K562 (cell line): ENCODE data around the gene ZNF324B. TPM values are rescaled to one million over a fixed set of nuclear protein-coding genes. Genes with fewer than 3 reads are reported as not detected.

Experiments
- ARNT ChIP-seq, 2 experiments: fragments of 450-650 bp; IDR thresholded peaks; 2 replicates each; pipeline ENCODE4 v1.6.1; 2016; ENCODE audit warnings: mild to moderate bottlenecking in 1 of 2
- EWSR1 ChIP-seq: fragments of 450-650 bp; IDR thresholded peaks from 2 replicates; pipeline ENCODE4 v1.6.1; 2018; ENCODE audit warnings: borderline replicate concordance, mild to moderate bottlenecking, low read depth, moderate library complexity; ENCODE audit not compliant: partially characterized antibody
- LARP7 ChIP-seq: fragments of 450-650 bp; IDR thresholded peaks from 2 replicates; pipeline ENCODE4 v1.6.1; 2016
- MEF2A ChIP-seq: IDR thresholded peaks from 2 replicates; pipeline ENCODE4 v1.6.1; 2011; ENCODE audit warnings: low read depth, mild to moderate bottlenecking, low read length, moderate library complexity; ENCODE audit not compliant: control insufficient read depth
- MTA3 ChIP-seq: fragments of 450-650 bp; formaldehyde crosslinking; IDR thresholded peaks from 2 replicates; pipeline ENCODE4 v1.6.1; 2017; ENCODE audit warnings: mild to moderate bottlenecking, borderline replicate concordance
- NCOR1 ChIP-seq: fragments of 450-650 bp; IDR thresholded peaks from 2 replicates; pipeline ENCODE4 v1.6.1; 2016; ENCODE audit warnings: mild to moderate bottlenecking, moderate library complexity
- NFIC ChIP-seq: fragments of 450-650 bp; IDR thresholded peaks from 2 replicates; pipeline ENCODE4 v1.6.1; 2017; ENCODE audit warnings: mild to moderate bottlenecking, inconsistent platforms
- POU5F1 ChIP-seq: fragments of 150-350 bp; IDR thresholded peaks from 2 replicates; pipeline ENCODE4 v1.6.1; 2014; ENCODE audit warnings: borderline replicate concordance, low read length, low read depth, mild to moderate bottlenecking; ENCODE audit not compliant: partially characterized antibody
- PTTG1 ChIP-seq: fragments of 450-650 bp; IDR thresholded peaks from 2 replicates; pipeline ENCODE4 v1.6.1; 2016; ENCODE audit warnings: low read depth, mild to moderate bottlenecking, missing genetic modification characterization, missing compliant biosample characterization
- RBBP5 ChIP-seq: fragments of 200-600 bp; sonication (generic); IDR thresholded peaks from 2 replicates; pipeline ENCODE4 v1.6.1; 2012; ENCODE audit warnings: borderline replicate concordance, mild to moderate bottlenecking, low read length, control low read depth, inconsistent platforms; ENCODE audit not compliant: insufficient read depth, poor library complexity, severe bottlenecking
- RBM39 ChIP-seq: fragments of 200-400 bp; formaldehyde crosslinking; optimal IDR thresholded peaks from 2 replicates; pipeline ENCODE3; 2018; ENCODE audit warnings: low read depth, low read length
- RCOR1 ChIP-seq, 2 experiments: IDR thresholded peaks; 2 replicates each; pipeline ENCODE4 v1.6.1; 2012; ENCODE audit warnings: low read depth in 2 of 2, low read length in 2 of 2, borderline replicate concordance in 1 of 2, improper control_type of control experiment in 1 of 2
- TCF3 ChIP-seq: sonication (generic); formaldehyde crosslinking; IDR thresholded peaks from 2 replicates; pipeline ENCODE4 v1.4.0; 2020; ENCODE audit warnings: mild to moderate bottlenecking, missing genetic modification reagents
- TOE1 ChIP-seq, 2 experiments: fragments of 450-650 bp in 1 of 2; sonication (generic) in 1 of 2; formaldehyde crosslinking in 1 of 2; IDR thresholded peaks; 2 replicates each; pipeline versions ENCODE4 v1.7.1 to v1.8.0; 2016 to 2022; ENCODE audit warnings: borderline replicate concordance in 2 of 2, mild to moderate bottlenecking in 2 of 2, antibody characterized with exemption in 1 of 2, inconsistent platforms in 1 of 2, low read depth in 1 of 2, missing genetic modification reagents in 1 of 2, moderate library complexity in 1 of 2
- ZBTB7A ChIP-seq: IDR thresholded peaks from 2 replicates; pipeline ENCODE4 v1.6.1; 2011; ENCODE audit warnings: low read depth, mild to moderate bottlenecking, low read length, moderate library complexity, borderline replicate concordance; ENCODE audit not compliant: control insufficient read depth
- ZKSCAN3 ChIP-seq: fragments of 250-450 bp; sonication (Bioruptor Pico); IDR thresholded peaks from 2 replicates; pipeline ENCODE4 v1.4.0; 2020
- ZNF197 ChIP-seq: fragments of 200-800 bp; sonication (Bioruptor generic); IDR thresholded peaks from 2 replicates; pipeline ENCODE4 v1.6.1; 2016; ENCODE audit warnings: low read depth, missing genetic modification characterization, missing compliant biosample characterization
- ZNF79 ChIP-seq: fragments of 250-450 bp; sonication (Bioruptor Pico); IDR thresholded peaks from 2 replicates; pipeline ENCODE4 v1.4.0; 2020; ENCODE audit warnings: low read depth, mild to moderate bottlenecking, moderate library complexity
- polyA plus RNA-seq, 8 experiments: library from polyadenylated mRNA; depleted of rRNA in 4 of 8; stranded (reverse) in 5 of 8; unstranded in 3 of 8; fragments of >200 nt; fragmentation: Nextera tagmentation in 2 of 8; fragmentation: Illumina TruSeq in 1 of 8; extraction: Ambion mirVana in 2 of 8; extraction: Trizol in 1 of 8; gene quantifications; 2 replicates each; pipeline versions ENCODE4 v1.2.1 to v1.2.3, GENCODE V29; 2011 to 2014; ENCODE audit warnings: inconsistent platforms in 1 of 8, missing spikeins in 1 of 8
- total RNA-seq, 7 experiments: library from RNA; depleted of rRNA in 6 of 7; stranded (reverse); fragments of >200 nt in 6 of 7; fragmentation: Illumina TruSeq in 2 of 7; extraction: Trizol in 2 of 7; gene quantifications; 2 replicates each; pipeline versions ENCODE4 v1.2.1 to v1.2.3, GENCODE V29; 2011 to 2021; ENCODE audit warnings: low replicate concordance in 1 of 7
- TF ChIP-seq, protein P1 (sequence below): fragments of 250-450 bp; sonication (Bioruptor Pico); IDR thresholded peaks from 2 replicates; pipeline ENCODE4 v1.8.0; 2022; ENCODE audit warnings: moderate library complexity, mild to moderate bottlenecking, inconsistent platforms
- TF ChIP-seq, protein P2 (sequence below): fragments of 450-650 bp; formaldehyde crosslinking; IDR thresholded peaks from 2 replicates; pipeline ENCODE4 v1.4.0; 2022; ENCODE audit warnings: missing genetic modification characterization
- TF ChIP-seq, protein P3 (sequence below): sonication (generic); formaldehyde crosslinking; IDR thresholded peaks from 2 replicates; pipeline ENCODE4 v1.8.0; 2022; ENCODE audit warnings: mild to moderate bottlenecking, missing genetic modification reagents

The ZNF324B gene
- total and polyA plus RNA-seq, 9 of the 15 experiments (the other 6 are each of a cell fraction or from before 2014, with no cell fraction given): 0.20 to 13.5 (median 5.7) TPM

DNA sequence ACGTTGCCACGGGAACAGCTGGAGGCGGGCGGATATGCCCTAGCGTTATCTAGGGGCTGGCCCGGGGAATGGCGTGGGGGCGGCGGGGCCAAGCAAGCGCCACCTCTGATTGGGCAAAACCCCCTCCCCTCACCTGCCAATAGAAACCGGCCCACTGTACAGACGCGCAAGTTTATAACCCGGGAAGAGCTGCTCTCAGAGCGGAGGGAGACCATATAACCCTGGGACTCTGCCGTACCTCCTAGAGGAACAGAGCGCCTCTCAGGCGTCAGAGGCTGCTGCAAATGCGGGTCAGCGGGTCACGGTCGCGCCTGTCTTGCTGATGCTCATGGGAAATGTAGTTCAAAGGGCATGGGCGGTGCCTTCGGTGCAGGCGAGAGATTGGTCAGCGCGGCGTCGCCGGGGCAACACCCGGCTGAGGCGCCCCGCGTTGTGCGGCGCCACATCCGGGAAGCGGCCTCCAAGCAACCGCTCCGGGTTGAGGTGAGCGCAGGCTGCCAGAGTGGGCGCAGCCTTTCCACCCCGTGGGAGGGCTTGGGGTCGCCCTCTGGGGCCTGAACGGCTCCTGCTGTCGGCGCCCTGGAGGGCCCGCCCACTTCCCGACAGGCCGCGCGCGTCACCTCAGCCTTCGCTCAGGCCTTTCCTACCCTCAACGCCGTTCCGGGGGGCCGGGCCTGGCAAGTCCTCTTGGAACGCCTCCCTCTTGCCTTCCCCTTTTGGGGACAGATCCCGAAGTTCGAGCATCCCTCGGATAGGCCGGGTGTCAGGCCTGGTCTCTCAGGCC, 24.5 kb downstream of the ZNF324B start, which contains the start of gene ZNF446 (continued):
- no peak for TF ChIP-seq TOE1 (IDR thresholded peaks at IDR 0.05; ENCODE audit: borderline replicate concordance)
- no peak for TF ChIP-seq TOE1 (CRISPR knock-in tag; IDR thresholded peaks at IDR 0.05; ENCODE audit: borderline replicate concordance, low read depth)
- no peak for TF ChIP-seq NFIC
- TF ChIP-seq, protein P1, sequence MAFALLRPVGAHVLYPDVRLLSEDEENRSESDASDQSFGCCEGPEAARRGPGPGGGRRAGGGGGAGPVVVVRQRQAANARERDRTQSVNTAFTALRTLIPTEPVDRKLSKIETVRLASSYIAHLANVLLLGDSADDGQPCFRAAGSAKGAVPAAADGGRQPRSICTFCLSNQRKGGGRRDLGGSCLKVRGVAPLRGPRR (CRISPR knock-in tag): no peak
- no peak for TF ChIP-seq ZNF79
- no peak for TF ChIP-seq MEF2A
- TF ChIP-seq RBM39: no peak
- TF ChIP-seq ZBTB7A: peak; percentile 96
- TF ChIP-seq MTA3: peak; percentile 69
- TF ChIP-seq PTTG1 (tag): no peak
- no peak; the same call in 1 of the 2 replicates for TF ChIP-seq NCOR1
- no peak for TF ChIP-seq ARNT (IDR thresholded peaks at IDR 0.05)
- no peak for TF ChIP-seq RCOR1 (IDR thresholded peaks at IDR 0.05; ENCODE audit: borderline replicate concordance in 1 of 2, low read depth in 2 of 2, low read length in 2 of 2)
- TF ChIP-seq ZKSCAN3 (CRISPR knock-in tag): no peak
- TF ChIP-seq, protein P2, sequence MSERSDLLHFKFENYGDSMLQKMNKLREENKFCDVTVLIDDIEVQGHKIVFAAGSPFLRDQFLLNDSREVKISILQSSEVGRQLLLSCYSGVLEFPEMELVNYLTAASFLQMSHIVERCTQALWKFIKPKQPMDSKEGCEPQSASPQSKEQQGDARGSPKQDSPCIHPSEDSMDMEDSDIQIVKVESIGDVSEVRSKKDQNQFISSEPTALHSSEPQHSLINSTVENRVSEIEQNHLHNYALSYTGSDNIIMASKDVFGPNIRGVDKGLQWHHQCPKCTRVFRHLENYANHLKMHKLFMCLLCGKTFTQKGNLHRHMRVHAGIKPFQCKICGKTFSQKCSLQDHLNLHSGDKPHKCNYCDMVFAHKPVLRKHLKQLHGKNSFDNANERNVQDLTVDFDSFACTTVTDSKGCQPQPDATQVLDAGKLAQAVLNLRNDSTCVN: no peak
- no peak for TF ChIP-seq RBBP5
- TF ChIP-seq TCF3: no peak; the same call in 1 of the 2 replicates
- no peak for TF ChIP-seq POU5F1
- TF ChIP-seq EWSR1: no peak
- TF ChIP-seq, protein P3, sequence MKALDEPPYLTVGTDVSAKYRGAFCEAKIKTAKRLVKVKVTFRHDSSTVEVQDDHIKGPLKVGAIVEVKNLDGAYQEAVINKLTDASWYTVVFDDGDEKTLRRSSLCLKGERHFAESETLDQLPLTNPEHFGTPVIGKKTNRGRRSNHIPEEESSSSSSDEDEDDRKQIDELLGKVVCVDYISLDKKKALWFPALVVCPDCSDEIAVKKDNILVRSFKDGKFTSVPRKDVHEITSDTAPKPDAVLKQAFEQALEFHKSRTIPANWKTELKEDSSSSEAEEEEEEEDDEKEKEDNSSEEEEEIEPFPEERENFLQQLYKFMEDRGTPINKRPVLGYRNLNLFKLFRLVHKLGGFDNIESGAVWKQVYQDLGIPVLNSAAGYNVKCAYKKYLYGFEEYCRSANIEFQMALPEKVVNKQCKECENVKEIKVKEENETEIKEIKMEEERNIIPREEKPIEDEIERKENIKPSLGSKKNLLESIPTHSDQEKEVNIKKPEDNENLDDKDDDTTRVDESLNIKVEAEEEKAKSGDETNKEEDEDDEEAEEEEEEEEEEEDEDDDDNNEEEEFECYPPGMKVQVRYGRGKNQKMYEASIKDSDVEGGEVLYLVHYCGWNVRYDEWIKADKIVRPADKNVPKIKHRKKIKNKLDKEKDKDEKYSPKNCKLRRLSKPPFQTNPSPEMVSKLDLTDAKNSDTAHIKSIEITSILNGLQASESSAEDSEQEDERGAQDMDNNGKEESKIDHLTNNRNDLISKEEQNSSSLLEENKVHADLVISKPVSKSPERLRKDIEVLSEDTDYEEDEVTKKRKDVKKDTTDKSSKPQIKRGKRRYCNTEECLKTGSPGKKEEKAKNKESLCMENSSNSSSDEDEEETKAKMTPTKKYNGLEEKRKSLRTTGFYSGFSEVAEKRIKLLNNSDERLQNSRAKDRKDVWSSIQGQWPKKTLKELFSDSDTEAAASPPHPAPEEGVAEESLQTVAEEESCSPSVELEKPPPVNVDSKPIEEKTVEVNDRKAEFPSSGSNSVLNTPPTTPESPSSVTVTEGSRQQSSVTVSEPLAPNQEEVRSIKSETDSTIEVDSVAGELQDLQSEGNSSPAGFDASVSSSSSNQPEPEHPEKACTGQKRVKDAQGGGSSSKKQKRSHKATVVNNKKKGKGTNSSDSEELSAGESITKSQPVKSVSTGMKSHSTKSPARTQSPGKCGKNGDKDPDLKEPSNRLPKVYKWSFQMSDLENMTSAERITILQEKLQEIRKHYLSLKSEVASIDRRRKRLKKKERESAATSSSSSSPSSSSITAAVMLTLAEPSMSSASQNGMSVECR (CRISPR knock-in tag): peak; percentile 84
- no peak for TF ChIP-seq LARP7
- TF ChIP-seq ZNF197 (CRISPR knock-in tag): no peak
